ENCODE measurements around the gene ALKBH6. TPM values are rescaled to one million over a fixed set of nuclear protein-coding genes. Genes with fewer than 3 reads are reported as not detected.

ALKBH6 gene
- total and polyA plus RNA-seq, 12 donors, result 7.9 to 18.9 (median 10.4) TPM

DNA sequence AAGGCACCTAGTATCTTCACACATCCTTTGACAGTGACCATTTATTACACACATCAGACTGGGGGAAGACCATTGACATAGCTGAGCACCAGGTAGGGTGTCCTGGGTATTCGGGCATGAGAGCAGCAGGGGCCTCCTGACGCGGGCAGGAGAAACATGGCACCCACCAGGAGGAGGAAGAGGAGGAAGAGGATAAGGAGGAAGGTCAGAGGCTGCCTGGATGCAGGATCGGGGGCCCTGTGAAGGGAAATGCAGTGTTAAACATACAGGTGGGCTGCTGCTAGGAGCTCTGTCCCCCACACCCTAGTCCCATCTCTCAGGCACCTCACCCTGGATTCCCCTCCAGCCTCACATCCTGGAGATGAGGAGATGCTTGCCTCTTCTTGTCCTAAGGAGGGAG, 10.7 kb downstream of the ALKBH6 start:
- no peak overlapping the region for H3K4me3 ChIP-seq
- no peaks in the 10 kb centered on the region for H3K9me3 ChIP-seq
- H3K27me3 ChIP-seq, result no peaks in the 10 kb centered on the region
- peaks cover 0 to 43% (median 0%) of the 10 kb centered on the region in 9 donors for H3K36me3 ChIP-seq
- intact Hi-C loops (cut with DNase I), result no loop called here
- H3K27ac ChIP-seq, result no peak overlapping the region
- ATAC-seq, result no peak
- DNase-seq, result no peak
- WGBS, 2 donors, result 84 to 90% methylated on average over 4 of the region's 4 CpGs
- TF ChIP-seq, protein P1, sequence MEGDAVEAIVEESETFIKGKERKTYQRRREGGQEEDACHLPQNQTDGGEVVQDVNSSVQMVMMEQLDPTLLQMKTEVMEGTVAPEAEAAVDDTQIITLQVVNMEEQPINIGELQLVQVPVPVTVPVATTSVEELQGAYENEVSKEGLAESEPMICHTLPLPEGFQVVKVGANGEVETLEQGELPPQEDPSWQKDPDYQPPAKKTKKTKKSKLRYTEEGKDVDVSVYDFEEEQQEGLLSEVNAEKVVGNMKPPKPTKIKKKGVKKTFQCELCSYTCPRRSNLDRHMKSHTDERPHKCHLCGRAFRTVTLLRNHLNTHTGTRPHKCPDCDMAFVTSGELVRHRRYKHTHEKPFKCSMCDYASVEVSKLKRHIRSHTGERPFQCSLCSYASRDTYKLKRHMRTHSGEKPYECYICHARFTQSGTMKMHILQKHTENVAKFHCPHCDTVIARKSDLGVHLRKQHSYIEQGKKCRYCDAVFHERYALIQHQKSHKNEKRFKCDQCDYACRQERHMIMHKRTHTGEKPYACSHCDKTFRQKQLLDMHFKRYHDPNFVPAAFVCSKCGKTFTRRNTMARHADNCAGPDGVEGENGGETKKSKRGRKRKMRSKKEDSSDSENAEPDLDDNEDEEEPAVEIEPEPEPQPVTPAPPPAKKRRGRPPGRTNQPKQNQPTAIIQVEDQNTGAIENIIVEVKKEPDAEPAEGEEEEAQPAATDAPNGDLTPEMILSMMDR (IDR thresholded peaks at IDR 0.05), result no peak
- H3K4me1 ChIP-seq, result peaks cover 0 to 16% (median 6%) of the 10 kb centered on the region in 9 donors

DNA sequence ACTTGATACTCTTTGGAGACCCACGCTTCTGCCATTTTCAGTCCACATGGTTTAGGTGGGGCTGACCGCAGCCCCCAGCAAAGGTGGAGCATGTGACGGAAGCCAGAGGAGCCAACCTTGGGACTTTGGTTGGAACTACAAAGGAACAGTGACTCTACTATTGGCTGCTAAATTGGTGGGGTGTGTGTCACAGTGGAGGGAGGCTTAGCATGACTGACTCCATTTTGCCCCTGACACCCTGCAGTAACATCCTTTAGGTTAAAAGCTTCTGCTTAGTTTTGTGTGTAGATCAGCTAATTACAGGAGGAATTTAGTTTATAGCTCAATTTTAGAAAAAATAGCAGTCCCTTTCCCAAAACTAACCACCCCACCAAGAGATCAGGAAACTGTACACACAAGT, 12.4 kb downstream of the ALKBH6 start:
- TF ChIP-seq, protein P1 (IDR thresholded peaks at IDR 0.05), result no peak
- DNase-seq (no peak), ATAC-seq (no peak)
- Histone ChIP-seq H3K36me3 (peaks cover 0 to 59% (median 0%) of the 10 kb centered on the region in 9 donors), H3K9me3 (no peaks in the 10 kb centered on the region), H3K27ac (no peak overlapping the region), H3K4me3 (no peak overlapping the region), H3K27me3 (no peaks in the 10 kb centered on the region), H3K4me1 (peaks cover 3 to 24% (median 8%) of the 10 kb centered on the region in 9 donors)
- 96 to 97% methylated on average over 3 of the region's 3 CpGs for WGBS, 2 donors
- intact Hi-C loops (cut with DNase I), result no loop called here

DNA sequence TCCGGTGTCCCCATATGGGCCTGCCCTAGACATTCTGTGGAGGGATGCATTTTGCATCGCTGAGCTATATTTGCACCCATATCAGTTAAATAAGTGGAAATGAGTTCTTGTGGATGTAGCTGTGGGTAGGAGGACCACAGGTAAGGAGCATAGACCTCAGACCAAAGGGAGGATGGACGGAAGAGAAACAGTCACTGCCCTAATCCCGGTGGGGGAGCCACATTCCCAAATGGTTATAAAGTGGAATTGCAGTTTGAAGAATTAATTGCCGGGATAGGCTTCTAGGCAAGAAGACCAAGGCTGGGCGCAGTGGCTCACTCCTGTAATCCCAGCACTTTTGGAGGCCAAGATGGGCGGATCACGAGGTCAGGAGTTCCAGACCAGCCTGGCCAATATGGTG, 17.2 kb downstream of the ALKBH6 start:
- Histone ChIP-seq H3K36me3 (peaks cover 0 to 42% (median 0%) of the 10 kb centered on the region in 9 donors), H3K4me3 (peak overlapping the region in 2 of 10 donors; percentile 75 to 99), H3K9me3 (no peaks in the 10 kb centered on the region), H3K27ac (no peak overlapping the region), H3K4me1 (peaks cover 10 to 45% (median 26%) of the 10 kb centered on the region in 9 donors), H3K27me3 (no peaks in the 10 kb centered on the region)
- ATAC-seq (no peak), DNase-seq (no peak)
- TF ChIP-seq, protein P1 (IDR thresholded peaks at IDR 0.05), result no peak
- 93% methylated on average over 8 of the region's 8 CpGs for WGBS, 2 donors
- intact Hi-C loops (cut with DNase I), result loop anchor here in 2 of 10 donors (5.0 to 10.0 kb wide), 2 partner anchors 56 to 118 kb away; partner anchors contain the start of genes OVOL3 (in 1 of the 2), POLR2I (in 1 of the 2), TBCB (in 1 of the 2) and THAP8 (in 1 of the 2)

DNA sequence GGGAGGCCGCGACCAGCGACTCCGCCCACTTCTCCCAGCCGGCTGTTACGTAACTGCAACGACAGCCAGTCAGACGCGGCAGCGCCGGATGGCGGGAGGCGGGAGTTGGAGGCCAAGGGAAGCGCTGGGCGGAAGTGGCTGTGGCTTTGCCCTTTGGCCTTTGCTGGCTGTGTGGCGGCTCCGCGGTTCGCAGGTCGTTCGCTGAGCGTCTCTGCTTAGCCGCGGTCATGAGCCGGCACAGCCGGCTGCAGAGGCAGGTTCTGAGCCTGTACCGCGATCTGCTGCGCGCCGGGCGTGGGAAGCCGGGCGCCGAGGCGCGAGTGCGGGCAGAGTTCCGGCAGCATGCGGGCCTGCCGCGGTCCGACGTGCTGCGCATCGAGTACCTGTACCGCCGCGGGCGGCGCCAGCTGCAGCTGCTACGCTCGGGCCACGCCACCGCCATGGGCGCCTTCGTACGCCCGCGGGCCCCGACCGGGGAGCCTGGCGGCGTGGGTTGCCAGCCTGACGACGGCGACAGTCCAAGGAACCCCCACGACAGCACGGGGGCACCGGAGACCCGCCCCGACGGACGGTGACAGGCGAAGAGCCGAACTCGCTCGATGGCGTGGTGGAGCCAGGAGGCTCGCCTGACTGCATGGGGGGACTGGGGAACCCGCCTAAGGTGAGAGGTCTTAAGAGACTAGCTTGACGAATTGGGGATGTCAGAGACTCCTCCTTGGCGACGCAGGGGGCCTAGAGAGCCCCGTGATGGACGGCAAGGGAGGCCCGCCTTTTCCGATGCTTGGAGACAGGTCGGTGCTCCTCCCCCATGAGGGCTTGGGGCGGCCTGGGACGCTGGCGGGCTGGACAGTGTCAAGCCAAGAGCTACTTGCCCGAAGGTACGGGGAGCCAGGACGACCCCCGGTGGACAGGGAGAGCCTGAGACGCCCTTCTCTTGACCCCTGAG, 18.7 kb downstream of the ALKBH6 start, which contains the start of gene SDHAF1:
SDHAF1 (plus strand) TSS at position 141 of the 946 bp plus-strand sequence; CDS start at position 228, 87 bp downstream.
- Histone ChIP-seq H3K27ac (peak within 1 kb of the TSS in 9 of 10 donors; percentile 78 to 95 (median 88)), H3K27me3 (no peaks in the 10 kb centered on the region), H3K4me1 (peaks cover 10 to 45% (median 26%) of the 10 kb centered on the region in 9 donors), H3K4me3 (peak within 1 kb of the TSS; percentile 75 to 99 (median 88)), H3K9me3 (no peaks in the 10 kb centered on the region), H3K36me3 (peaks cover 0 to 31% (median 0%) of the 10 kb centered on the region in 9 donors)
- TF ChIP-seq, protein P1 (IDR thresholded peaks at IDR 0.05), result no peak
- DNase-seq (peak; percentile 97 to 98), ATAC-seq (peak; percentile 95 to 97 (median 97))
- 0 to 1% methylated on average over 93 to 97 of the region's 97 CpGs for WGBS, 2 donors
- intact Hi-C loops (cut with DNase I), result loop anchor here in 3 of 10 donors (1.0 to 10.0 kb wide), 3 partner anchors 19 to 119 kb away; partner anchors contain the start of genes ALKBH6 (in 2 of the 3), OVOL3 (in 1 of the 3), POLR2I (in 1 of the 3) and TBCB (in 1 of the 3)

Measured in heart right ventricle (tissue), 16 donors.